H1 (cell line): ENCODE results near the gene DNA2. TPM values are rescaled to one million over a fixed set of nuclear protein-coding genes. Genes with fewer than 3 reads are reported as not detected.

ENCODE experiments used
- CTCF ChIA-PET: fragments of 300-600 bp; sonication (Branson Sonifier 250); formaldehyde crosslinking; loops from one replicate; lab custom pipeline; 2021; ENCODE audit not compliant: partially characterized antibody; lab: Charles Lee
- POLR2A ChIA-PET: fragments of 300-600 bp; sonication (Branson Sonifier 250); formaldehyde crosslinking; loops from one replicate; lab custom pipeline; 2021; ENCODE audit warnings: inconsistent platforms; ENCODE audit not compliant: partially characterized antibody; lab: Charles Lee
- DNase-seq, 2 experiments: peaks; one replicate each; pipeline versions ENCODE4 v3.0.0 to v3.0.0-alpha.2; 2010 to 2022; ENCODE audit warnings: low spot score in 2 of 2, low read depth in 1 of 2, mixed read lengths in 1 of 2
- FAIRE-seq: peaks from 2 replicates; lab custom pipeline; 2011; peaks lifted over from hg19 to GRCh38; lab: Jason Lieb, UNC
- H2AFZ ChIP-seq: 2 replicates; pipeline ENCODE4 v1.8.1; 2012; ENCODE audit warnings: low read length, inconsistent platforms
- H2AK5ac ChIP-seq: 2 replicates; pipeline ENCODE4 v1.6.1; 2013; ENCODE audit warnings: low read depth, low read length
- H2BK120ac ChIP-seq: replicated peaks from 2 replicates; pipeline ENCODE3; 2013; ENCODE audit warnings: low read depth, low read length, inconsistent platforms
- H2BK12ac ChIP-seq: 2 replicates; pipeline ENCODE4 v1.6.1; 2013; ENCODE audit warnings: low read depth, low read length
- H2BK15ac ChIP-seq: 2 replicates; pipeline ENCODE4 v1.6.1; 2013; ENCODE audit warnings: low read length
- H2BK20ac ChIP-seq: 2 replicates; pipeline ENCODE4 v1.6.1; 2013; ENCODE audit warnings: low read length
- H2BK5ac ChIP-seq: 2 replicates; pipeline ENCODE4 v1.6.1; 2013; ENCODE audit warnings: low read depth, low read length
- H3K14ac ChIP-seq: 2 replicates; pipeline ENCODE4 v1.6.1; 2013; ENCODE audit warnings: inconsistent platforms; ENCODE audit not compliant: insufficient read length
- H3K18ac ChIP-seq: 2 replicates; pipeline ENCODE4 v1.6.1; 2013; ENCODE audit warnings: low read length; ENCODE audit errors: extremely low read depth
- H3K23ac ChIP-seq: 2 replicates; pipeline ENCODE4 v1.6.1; 2013; ENCODE audit warnings: inconsistent platforms; ENCODE audit not compliant: insufficient read length
- H3K23me2 ChIP-seq: 2 replicates; pipeline ENCODE4 v1.6.1; 2013; ENCODE audit warnings: low read depth, low read length
- H3K27ac ChIP-seq: 2 replicates; pipeline ENCODE4 v1.6.1; 2011; ENCODE audit warnings: low read depth, low read length, inconsistent platforms
- H3K27me3 ChIP-seq, 4 experiments: replicated peaks in 1 of 4; 1 replicate in 1 of 4; 2 replicates in 3 of 4; pipeline versions ENCODE4 v1.6.1 to v1.8.1; 2011 to 2013; ENCODE audit warnings: low read length in 3 of 4, mild to moderate bottlenecking in 3 of 4, inconsistent platforms in 2 of 4, mixed read lengths in 2 of 4, moderate library complexity in 1 of 4; ENCODE audit not compliant: control insufficient read depth in 3 of 4, insufficient read depth in 3 of 4; ENCODE audit errors: extremely low read depth in 1 of 4
- H3K36me3 ChIP-seq, 4 experiments: 2 replicates each; pipeline versions ENCODE4 v1.6.1 to v1.8.1; 2011 to 2013; ENCODE audit warnings: mild to moderate bottlenecking in 4 of 4, low read length in 3 of 4, moderate library complexity in 2 of 4, control low read depth in 1 of 4, inconsistent platforms in 1 of 4; ENCODE audit not compliant: insufficient read depth in 4 of 4, control insufficient read depth in 2 of 4
- H3K4ac ChIP-seq: replicated peaks from 2 replicates; pipeline ENCODE3; 2013; ENCODE audit warnings: low read length, low read depth, mixed read lengths, inconsistent platforms; ENCODE audit not compliant: insufficient read length
- H3K4me1 ChIP-seq, 4 experiments: replicated peaks in 1 of 4; 1 replicate in 1 of 4; 2 replicates in 3 of 4; pipeline versions ENCODE4 v1.6.1 to v1.8.1; 2011 to 2013; ENCODE audit warnings: low read length in 3 of 4, inconsistent platforms in 2 of 4, mixed read lengths in 1 of 4; ENCODE audit not compliant: insufficient read depth in 4 of 4, control insufficient read depth in 3 of 4
- H3K4me2 ChIP-seq, 2 experiments: 2 replicates each; pipeline versions ENCODE4 v1.6.1 to v1.8.1; 2011 to 2013; ENCODE audit warnings: low read depth in 2 of 2, low read length in 2 of 2, control low read depth in 1 of 2, inconsistent platforms in 1 of 2, mild to moderate bottlenecking in 1 of 2; ENCODE audit not compliant: insufficient read depth in 1 of 2
- H3K4me3 ChIP-seq, 4 experiments: fragments of 200-600, 300-600 bp in 1 of 4; sonication (generic), shearing (Covaris generic), sonication (Bioruptor Twin) in 1 of 4; 2 replicates each; pipeline versions ENCODE4 v1.5.1 to v1.8.1; 2011 to 2016; ENCODE audit warnings: low read length in 4 of 4, low read depth in 3 of 4, control low read depth in 2 of 4, inconsistent platforms in 2 of 4, mild to moderate bottlenecking in 2 of 4, mixed read lengths in 1 of 4, moderate library complexity in 1 of 4; ENCODE audit not compliant: insufficient read depth in 2 of 4; ENCODE audit errors: extremely low read depth in 1 of 4
- H3K56ac ChIP-seq: replicated peaks from 2 replicates; pipeline ENCODE3; 2013; ENCODE audit warnings: low read depth, mild to moderate bottlenecking, mixed read lengths, low read length, inconsistent platforms; ENCODE audit not compliant: insufficient read length
- H3K79me1 ChIP-seq: 2 replicates; pipeline ENCODE4 v1.6.1; 2013; ENCODE audit warnings: low read depth, low read length, control low read depth
- H3K79me2 ChIP-seq, 2 experiments: 2 replicates each; pipeline versions ENCODE4 v1.6.1 to v1.8.1; 2012 to 2013; ENCODE audit warnings: low read length in 2 of 2, mild to moderate bottlenecking in 2 of 2, inconsistent platforms in 1 of 2; ENCODE audit not compliant: insufficient read depth in 2 of 2, control insufficient read depth in 1 of 2
- H3K9ac ChIP-seq, 4 experiments: replicated peaks in 1 of 4; 1 replicate in 1 of 4; 2 replicates in 3 of 4; pipeline versions ENCODE4 v1.6.1 to v1.8.1; 2011 to 2013; ENCODE audit warnings: low read depth in 3 of 4, low read length in 3 of 4, control low read depth in 2 of 4, mild to moderate bottlenecking in 2 of 4, moderate library complexity in 2 of 4, inconsistent platforms in 1 of 4; ENCODE audit errors: extremely low read depth in 1 of 4
- H3K9me3 ChIP-seq, 2 experiments: 2 replicates each; pipeline versions ENCODE4 v1.6.1 to v1.8.1; 2012 to 2013; ENCODE audit warnings: mild to moderate bottlenecking in 2 of 2, moderate library complexity in 2 of 2, control low read depth in 1 of 2, inconsistent platforms in 1 of 2, low read depth in 1 of 2, low read length in 1 of 2, mixed read lengths in 1 of 2; ENCODE audit not compliant: insufficient read depth in 2 of 2
- H4K20me1 ChIP-seq, 2 experiments: replicated peaks in 1 of 2; 2 replicates each; pipeline versions ENCODE3 to v1.8.1; 2011 to 2013; ENCODE audit warnings: inconsistent platforms in 2 of 2, low read length in 2 of 2, mild to moderate bottlenecking in 1 of 2; ENCODE audit not compliant: insufficient read depth in 2 of 2, control insufficient read depth in 1 of 2
- H4K5ac ChIP-seq: 2 replicates; pipeline ENCODE4 v1.6.1; 2013; ENCODE audit warnings: low read length, low read depth, mixed read lengths, inconsistent platforms; ENCODE audit not compliant: insufficient read length
- H4K8ac ChIP-seq: 2 replicates; pipeline ENCODE4 v1.8.0; 2013; ENCODE audit warnings: mild to moderate bottlenecking, moderate library complexity, low read length, inconsistent platforms; ENCODE audit not compliant: insufficient read depth; ENCODE audit errors: extremely low read depth
- H4K91ac ChIP-seq: replicated peaks from 2 replicates; pipeline ENCODE3; 2013; ENCODE audit warnings: low read length, mixed read lengths, inconsistent platforms; ENCODE audit not compliant: insufficient read length
- ATF2 ChIP-seq: IDR thresholded peaks from 2 replicates; pipeline ENCODE4 v1.6.1; 2012; ENCODE audit warnings: low read length, inconsistent platforms
- BACH1 ChIP-seq: IDR thresholded peaks from 2 replicates; pipeline ENCODE4 v1.6.1; 2012; ENCODE audit warnings: low read length, improper control_type of control experiment
- BCL11A ChIP-seq, 2 experiments: IDR thresholded peaks; one replicate each; pipeline ENCODE4 v1.6.1; 2011; ENCODE audit warnings: low read depth in 2 of 2, low read length in 2 of 2, mild to moderate bottlenecking in 2 of 2
- CBX8 ChIP-seq: fragments of 300-800, 300-1000 bp; sonication (generic); IDR thresholded peaks from 2 replicates; pipeline ENCODE4 v1.7.1; 2016; ENCODE audit warnings: low read depth, low read length, borderline replicate concordance
- CHD2 ChIP-seq: IDR thresholded peaks from 2 replicates; pipeline ENCODE4 v1.6.1; 2012; ENCODE audit warnings: low read length, improper control_type of control experiment
- EGR1 ChIP-seq: IDR thresholded peaks from 2 replicates; pipeline ENCODE4 v1.6.1; 2011; ENCODE audit warnings: low read depth, low read length, borderline replicate concordance
- EP300 ChIP-seq, 2 experiments: IDR thresholded peaks; 1 replicate in 1 of 2; 2 replicates in 1 of 2; pipeline ENCODE4 v1.6.1; 2011 to 2012; ENCODE audit warnings: low read depth in 2 of 2, low read length in 2 of 2, mild to moderate bottlenecking in 2 of 2, borderline replicate concordance in 1 of 2, inconsistent platforms in 1 of 2, moderate library complexity in 1 of 2
- HDAC2 ChIP-seq, 2 experiments: fragments of 300-600 bp in 1 of 2; sonication (generic) in 1 of 2; IDR thresholded peaks; 2 replicates each; pipeline ENCODE4 v1.6.1; 2011 to 2012; ENCODE audit warnings: low read depth in 2 of 2, low read length in 2 of 2, mild to moderate bottlenecking in 2 of 2, moderate library complexity in 2 of 2, borderline replicate concordance in 1 of 2, inconsistent platforms in 1 of 2
- KDM4A ChIP-seq: IDR thresholded peaks from one replicate; pipeline ENCODE4 v1.7.1; 2012; ENCODE audit warnings: low read depth, mild to moderate bottlenecking, moderate library complexity, low read length, inconsistent platforms; ENCODE audit not compliant: severe bottlenecking
- NRF1 ChIP-seq: IDR thresholded peaks from 2 replicates; pipeline ENCODE4 v1.6.1; 2011; ENCODE audit warnings: mild to moderate bottlenecking, low read depth, low read length, improper control_type of control experiment
- POLR2A ChIP-seq, 2 experiments: IDR thresholded peaks; 1 replicate in 1 of 2; 2 replicates in 1 of 2; pipeline ENCODE4 v1.6.1; 2011; ENCODE audit warnings: low read depth in 2 of 2, low read length in 2 of 2, mild to moderate bottlenecking in 2 of 2; ENCODE audit errors: control extremely low read depth in 1 of 2
- SIX5 ChIP-seq: IDR thresholded peaks from 2 replicates; pipeline ENCODE4 v1.6.1; 2011; ENCODE audit warnings: mild to moderate bottlenecking, low read depth, low read length
- TAF7 ChIP-seq: optimal IDR thresholded peaks from 2 replicates; pipeline ENCODE3; 2011; ENCODE audit warnings: low read depth, mild to moderate bottlenecking, inconsistent platforms, low read length, moderate library complexity, borderline replicate concordance
- WGBS, 2 experiments: shearing (Covaris generic) in 1 of 2; methylation state at CpG; one replicate each; pipeline versions ENCODE4 v1.1.6 to v1.1.7; 2013 to 2015; ENCODE audit warnings: low lambda C conversion rate in 2 of 2, mixed read lengths in 2 of 2, inconsistent platforms in 1 of 2, low coverage in 1 of 2, missing lambda C conversion rate in 1 of 2; ENCODE audit not compliant: insufficient replicate concordance in 2 of 2, insufficient coverage in 1 of 2, insufficient read length in 1 of 2; ENCODE audit errors: extremely low coverage in 1 of 2, missing lambda C conversion rate in 1 of 2; 5-methylcytosine and 5-hydroxymethylcytosine counted together
- polyA plus RNA-seq, 7 experiments: library from polyadenylated mRNA; depleted of rRNA in 3 of 7; stranded (reverse) in 5 of 7; unstranded in 2 of 7; fragments of >200 nt in 5 of 7; fragments of 200-250 nt in 2 of 7; gene quantifications; 1 replicate in 5 of 7; 2 replicates in 1 of 7; 4 replicates in 1 of 7; pipeline versions ENCODE4 v1.2.1 to v1.2.3, GENCODE V29; 2011 to 2013; ENCODE audit warnings: missing spikeins in 2 of 7, mixed read lengths in 2 of 7
- total RNA-seq: library from RNA; stranded (reverse); fragmentation: NEBNext Ultra II Directional; extraction: Animal tissue kit (Norgen Biotek cat#: 25700); gene quantifications from 2 replicates; pipeline ENCODE4 v1.2.1, GENCODE V29; 2021

Gene DNA2
- total and polyA plus RNA-seq, 2 of the 8 experiments (the other 6 are each of a cell fraction or from before 2014, with no cell fraction given) = 16.0 to 57.9 TPM

GRCh38 chr10:68508090-68508489, 36.3 kb upstream of the DNA2 start:
- Histone ChIP-seq H2AK5ac (no peak overlapping the region), H3K79me2 (no peaks in the 10 kb centered on the region), H3K18ac (no peak overlapping the region), H2BK5ac (no peak overlapping the region), H2BK15ac (no peak overlapping the region), H3K14ac (no peak overlapping the region), H3K79me1 (no peaks in the 10 kb centered on the region), H3K23ac (no peak overlapping the region), H2BK20ac (no peak overlapping the region), H3K4me2 (no peak overlapping the region), H3K23me2 (no peaks in the 10 kb centered on the region), H3K56ac (no peak overlapping the region), H3K4me3 (no peak overlapping the region), H2AFZ (no peak overlapping the region), H3K4me1 (no peaks in the 10 kb centered on the region), H3K27me3 (no peaks in the 10 kb centered on the region), H4K20me1 (no peaks in the 10 kb centered on the region), H3K36me3 (no peaks in the 10 kb centered on the region; a peak in 1 of 8 replicates), H4K91ac (no peak overlapping the region), H2BK120ac (no peak overlapping the region), H2BK12ac (no peak overlapping the region), H3K9ac (no peak overlapping the region), H3K27ac (no peak overlapping the region), H3K4ac (no peak overlapping the region), H4K5ac (no peak overlapping the region), H4K8ac (no peak overlapping the region), H3K9me3 (no peaks in the 10 kb centered on the region)
- WGBS, 2 experiments = 95% methylated on average over 5 of the region's 6 CpGs; no CpG with 5 or more reads in 1 of the 2 experiments
- CTCF ChIA-PET = interaction anchor here (1.0 kb wide), 1 partner anchor 15 kb away, joined by 3 read pairs; no protein-coding TSS in a partner anchor
- no peak for DNase-seq
- FAIRE-seq = no peak
- POLR2A ChIA-PET = interaction anchor here (1.5 kb wide), 1 partner anchor 9 kb away, joined by 4 read pairs; no protein-coding TSS in a partner anchor
- no peak for TF ChIP-seq BCL11A (IDR thresholded peaks at IDR 0.05; ENCODE audit: low read depth in 2 of 2, low read length in 2 of 2)
- no peak for TF ChIP-seq BACH1
- no peak for TF ChIP-seq TAF7
- no peak for TF ChIP-seq HDAC2 (IDR thresholded peaks at IDR 0.05; ENCODE audit: borderline replicate concordance in 1 of 2, low read depth in 2 of 2, low read length in 2 of 2)
- no peak for TF ChIP-seq SIX5
- no peak for TF ChIP-seq CBX8
- no peak for TF ChIP-seq NRF1
- no peak for TF ChIP-seq EP300 (IDR thresholded peaks at IDR 0.05; ENCODE audit: borderline replicate concordance in 1 of 2, low read depth in 2 of 2, low read length in 2 of 2)
- TF ChIP-seq KDM4A = no peak
- TF ChIP-seq EGR1 = no peak
- no peak for TF ChIP-seq ATF2
- no peak for TF ChIP-seq CHD2
- no peak for TF ChIP-seq POLR2A (IDR thresholded peaks at IDR 0.05; ENCODE audit: control extremely low read depth in 1 of 2, low read depth in 2 of 2, low read length in 2 of 2)
